Measurements from ENCODE around the gene FAF1. TPM values are rescaled to one million over a fixed set of nuclear protein-coding genes. Genes with fewer than 3 reads are reported as not detected.

FAF1 gene
- total RNA-seq, 2 donors from 2014 or later, result 60.3 to 66.7 TPM

DNA sequence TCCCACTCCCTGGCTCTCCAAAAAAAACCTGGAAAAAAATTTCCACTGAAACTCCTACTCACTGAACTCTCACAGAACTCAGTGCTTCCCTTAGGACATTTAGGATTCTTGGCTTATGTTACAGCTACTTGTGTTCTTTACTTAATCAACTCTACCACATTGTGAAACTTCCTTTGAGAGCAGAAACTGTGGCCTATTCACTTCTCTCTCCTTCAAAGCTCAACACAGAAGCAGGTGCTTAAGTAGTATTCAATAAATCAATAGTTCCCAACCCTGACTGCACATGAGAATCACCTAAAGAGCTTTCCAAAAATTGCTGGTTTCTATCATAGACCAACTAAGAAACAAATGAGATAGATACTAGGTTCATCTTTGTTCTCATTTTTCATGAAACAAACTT lies 468.9 kb downstream of the FAF1 start:
- Histone ChIP-seq H3K27me3 (no peaks in the 10 kb centered on the region), H3K27ac (no peak overlapping the region), H3K36me3 (no peaks in the 10 kb centered on the region), H3K4me1 (no peaks in the 10 kb centered on the region), H3K9me3 (no peaks in the 10 kb centered on the region), H3K9ac (ENCODE audit: low read depth in 2 of 2, low read length in 2 of 2) (no peak overlapping the region), H3K4me3 (no peak overlapping the region)
- TF ChIP-seq, protein P1, sequence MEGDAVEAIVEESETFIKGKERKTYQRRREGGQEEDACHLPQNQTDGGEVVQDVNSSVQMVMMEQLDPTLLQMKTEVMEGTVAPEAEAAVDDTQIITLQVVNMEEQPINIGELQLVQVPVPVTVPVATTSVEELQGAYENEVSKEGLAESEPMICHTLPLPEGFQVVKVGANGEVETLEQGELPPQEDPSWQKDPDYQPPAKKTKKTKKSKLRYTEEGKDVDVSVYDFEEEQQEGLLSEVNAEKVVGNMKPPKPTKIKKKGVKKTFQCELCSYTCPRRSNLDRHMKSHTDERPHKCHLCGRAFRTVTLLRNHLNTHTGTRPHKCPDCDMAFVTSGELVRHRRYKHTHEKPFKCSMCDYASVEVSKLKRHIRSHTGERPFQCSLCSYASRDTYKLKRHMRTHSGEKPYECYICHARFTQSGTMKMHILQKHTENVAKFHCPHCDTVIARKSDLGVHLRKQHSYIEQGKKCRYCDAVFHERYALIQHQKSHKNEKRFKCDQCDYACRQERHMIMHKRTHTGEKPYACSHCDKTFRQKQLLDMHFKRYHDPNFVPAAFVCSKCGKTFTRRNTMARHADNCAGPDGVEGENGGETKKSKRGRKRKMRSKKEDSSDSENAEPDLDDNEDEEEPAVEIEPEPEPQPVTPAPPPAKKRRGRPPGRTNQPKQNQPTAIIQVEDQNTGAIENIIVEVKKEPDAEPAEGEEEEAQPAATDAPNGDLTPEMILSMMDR (IDR thresholded peaks at IDR 0.05), result no peak
- intact Hi-C loops (cut with DNase I), result no loop called here
- DNase-seq, result no peak

DNA sequence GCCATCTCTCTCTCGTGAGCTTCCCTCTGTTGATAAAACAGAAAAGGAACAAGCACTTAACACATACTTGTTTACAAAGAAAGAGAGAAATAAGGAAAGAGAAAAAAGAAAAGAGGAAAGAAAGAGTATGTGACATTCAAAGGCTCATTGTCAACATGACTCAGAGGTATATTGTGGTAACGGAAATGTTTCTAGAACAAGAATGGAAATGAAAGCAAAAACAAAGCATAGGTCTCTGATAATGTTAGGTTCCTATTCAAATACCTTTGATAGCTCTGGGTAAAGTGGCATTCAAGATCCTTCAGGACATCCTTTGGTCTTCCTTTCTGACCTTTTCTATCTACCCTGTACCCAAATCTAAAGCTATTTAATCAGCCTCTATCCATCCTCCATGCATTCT lies 469.4 kb downstream of the FAF1 start:
- Histone ChIP-seq H3K27ac (no peak overlapping the region), H3K27me3 (no peaks in the 10 kb centered on the region), H3K36me3 (no peaks in the 10 kb centered on the region), H3K4me1 (no peaks in the 10 kb centered on the region), H3K4me3 (no peak overlapping the region), H3K9ac (ENCODE audit: low read depth in 2 of 2, low read length in 2 of 2) (no peak overlapping the region), H3K9me3 (no peaks in the 10 kb centered on the region)
- DNase-seq, result no peak
- intact Hi-C loops (cut with DNase I), result no loop called here
- TF ChIP-seq, protein P1 (IDR thresholded peaks at IDR 0.05), result no peak

DNA sequence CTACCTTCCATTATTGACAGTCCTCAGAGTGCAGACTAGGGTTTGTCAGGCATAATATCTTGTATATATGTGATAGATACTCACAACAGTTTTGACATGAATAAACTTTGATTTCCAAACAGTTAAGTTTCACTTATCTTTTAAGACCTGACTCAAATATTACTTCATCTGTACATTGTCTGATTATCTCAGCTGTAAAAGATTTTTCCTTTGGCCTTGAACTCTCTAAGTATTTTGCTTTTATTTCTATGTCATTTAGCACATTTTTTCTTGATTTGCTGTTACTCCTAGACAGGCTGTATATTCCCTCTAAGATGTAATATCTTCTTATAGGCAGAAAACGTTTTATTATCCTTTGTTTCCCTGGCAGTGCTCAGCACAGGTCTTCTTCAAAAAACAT lies 471.2 kb downstream of the FAF1 start:
- no peak for DNase-seq
- Histone ChIP-seq H3K9me3 (no peaks in the 10 kb centered on the region), H3K4me1 (no peaks in the 10 kb centered on the region), H3K27me3 (no peaks in the 10 kb centered on the region), H3K4me3 (no peak overlapping the region), H3K27ac (no peak overlapping the region), H3K9ac (ENCODE audit: low read depth in 2 of 2, low read length in 2 of 2) (no peak overlapping the region), H3K36me3 (no peaks in the 10 kb centered on the region)
- TF ChIP-seq, protein P1 (IDR thresholded peaks at IDR 0.05), result no peak
- intact Hi-C loops (cut with DNase I), result no loop called here

DNA sequence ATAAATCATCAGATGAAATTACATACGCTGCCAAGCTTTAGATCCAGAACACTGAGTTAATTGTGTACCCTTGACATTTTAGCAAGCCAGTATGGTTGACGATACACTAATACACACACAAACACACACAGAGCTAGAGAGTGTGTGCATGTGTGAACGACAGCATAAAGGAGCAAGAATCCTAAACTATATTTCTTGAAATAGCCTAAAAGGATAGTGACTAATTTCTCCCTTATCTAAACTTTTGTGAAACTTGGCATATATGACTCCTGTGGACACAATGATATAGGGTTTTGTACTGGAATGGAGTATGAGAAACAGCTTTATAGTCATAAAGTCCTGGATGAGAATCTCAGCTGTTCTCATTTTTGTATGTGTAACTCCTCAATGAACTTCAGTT lies 471.7 kb downstream of the FAF1 start:
- H3K9ac ChIP-seq (ENCODE audit: low read depth in 2 of 2, low read length in 2 of 2), result no peak overlapping the region
- H3K4me1 ChIP-seq, result no peaks in the 10 kb centered on the region
- TF ChIP-seq, protein P1 (IDR thresholded peaks at IDR 0.05), result no peak
- H3K9me3 ChIP-seq, result no peaks in the 10 kb centered on the region
- no peaks in the 10 kb centered on the region for H3K27me3 ChIP-seq
- no peaks in the 10 kb centered on the region for H3K36me3 ChIP-seq
- no peak overlapping the region for H3K4me3 ChIP-seq
- no peak for DNase-seq
- H3K27ac ChIP-seq, result no peak overlapping the region
- intact Hi-C loops (cut with DNase I), result no loop called here

DNA sequence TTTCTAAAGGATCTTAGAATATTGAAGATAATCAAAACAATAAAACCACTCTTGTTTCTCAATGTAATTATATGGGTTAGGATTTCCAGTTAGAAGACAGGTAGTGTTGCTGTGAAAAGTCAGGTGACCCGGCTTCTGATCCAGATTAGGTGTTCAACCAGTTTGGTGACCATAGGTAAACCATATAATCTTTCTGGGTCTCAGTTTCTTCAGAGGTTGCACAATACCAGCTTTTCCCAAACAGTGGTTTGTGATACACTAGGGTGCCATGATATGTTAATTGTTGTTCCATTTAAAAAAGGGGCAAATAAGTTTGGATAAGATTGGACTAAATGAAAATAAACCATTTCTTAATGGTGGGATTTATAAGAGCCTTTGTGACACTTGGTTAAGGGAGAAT lies 472.3 kb downstream of the FAF1 start:
- TF ChIP-seq, protein P1 (IDR thresholded peaks at IDR 0.05), result no peak
- no peak overlapping the region for H3K4me3 ChIP-seq
- H3K27ac ChIP-seq, result no peak overlapping the region
- intact Hi-C loops (cut with DNase I), result no loop called here
- H3K27me3 ChIP-seq, result no peaks in the 10 kb centered on the region
- no peak for DNase-seq
- H3K9ac ChIP-seq (ENCODE audit: low read depth in 2 of 2, low read length in 2 of 2), result no peak overlapping the region
- no peaks in the 10 kb centered on the region for H3K4me1 ChIP-seq
- no peaks in the 10 kb centered on the region for H3K36me3 ChIP-seq
- H3K9me3 ChIP-seq, result no peaks in the 10 kb centered on the region
